HG02798 (cell line): ENCODE data around the gene NEMP2.
"Not testable (repeated sequence)": the region's sequence is repeated elsewhere in the genome, so short reads cannot be mapped to it uniquely, and the experiment has no call there.

Experiments
- ATAC-seq: cut with Tn5 transposase; IDR thresholded peaks from one replicate; pipeline ENCODE4 v1.9.1; 2021; ENCODE audit warnings: mild to moderate bottlenecking; ENCODE audit not compliant: unreplicated experiment, poor library complexity

NEMP2 gene

GRCh38 chr2:190499273-190499672 lies 35.2 kb downstream of the NEMP2 start:
- no peak for ATAC-seq

- ATAC-seq, result no peak
Measured at GRCh38 chr2:190497428-190497827, 37.1 kb downstream of the NEMP2 start.

GRCh38 chr2:190494600-190495227 lies 39.8 kb downstream of the NEMP2 start:
- ATAC-seq, result not testable (repeated sequence)

- no peak for ATAC-seq
Measured at GRCh38 chr2:190493095-190493494, 41.4 kb downstream of the NEMP2 start.

GRCh38 chr2:190490502-190490901 lies 44.0 kb downstream of the NEMP2 start:
- no peak for ATAC-seq

GRCh38 chr2:190489475-190489874 lies 45.0 kb downstream of the NEMP2 start:
- ATAC-seq, result no peak

- no peak for ATAC-seq
Measured at GRCh38 chr2:190488516-190489233, 45.8 kb downstream of the NEMP2 start.

GRCh38 chr2:190486037-190486623 lies 48.4 kb downstream of the NEMP2 start:
- ATAC-seq, result no peak

- no peak for ATAC-seq
Measured at GRCh38 chr2:190482451-190482850, 52.1 kb downstream of the NEMP2 start.

- no peak for ATAC-seq
Measured at GRCh38 chr2:190481339-190481738, 53.2 kb downstream of the NEMP2 start.

- no peak for ATAC-seq
Measured at GRCh38 chr2:190478572-190479195, 55.8 kb downstream of the NEMP2 start.

- no peak for ATAC-seq
Measured at GRCh38 chr2:190477661-190478454, 56.7 kb downstream of the NEMP2 start.

GRCh38 chr2:190470256-190470826 lies 64.2 kb downstream of the NEMP2 start:
- ATAC-seq, result no peak

- ATAC-seq, result no peak
Measured at GRCh38 chr2:190469771-190470170, 64.8 kb downstream of the NEMP2 start.

- ATAC-seq, result peak; percentile 55
Measured at GRCh38 chr2:190468814-190469569, 65.5 kb downstream of the NEMP2 start.

- not testable (repeated sequence) for ATAC-seq
Measured at GRCh38 chr2:190468354-190468753, 66.2 kb downstream of the NEMP2 start.

GRCh38 chr2:190467575-190468083 lies 66.9 kb downstream of the NEMP2 start:
- ATAC-seq, result peak; percentile 53

GRCh38 chr2:190466819-190467446 lies 67.6 kb downstream of the NEMP2 start:
- ATAC-seq, result no peak

- ATAC-seq, result peak; percentile 53
Measured at GRCh38 chr2:190465060-190465459, 69.5 kb downstream of the NEMP2 start.
